Measurements from ENCODE around the gene SMIM45.

The SMIM45 gene

DNA sequence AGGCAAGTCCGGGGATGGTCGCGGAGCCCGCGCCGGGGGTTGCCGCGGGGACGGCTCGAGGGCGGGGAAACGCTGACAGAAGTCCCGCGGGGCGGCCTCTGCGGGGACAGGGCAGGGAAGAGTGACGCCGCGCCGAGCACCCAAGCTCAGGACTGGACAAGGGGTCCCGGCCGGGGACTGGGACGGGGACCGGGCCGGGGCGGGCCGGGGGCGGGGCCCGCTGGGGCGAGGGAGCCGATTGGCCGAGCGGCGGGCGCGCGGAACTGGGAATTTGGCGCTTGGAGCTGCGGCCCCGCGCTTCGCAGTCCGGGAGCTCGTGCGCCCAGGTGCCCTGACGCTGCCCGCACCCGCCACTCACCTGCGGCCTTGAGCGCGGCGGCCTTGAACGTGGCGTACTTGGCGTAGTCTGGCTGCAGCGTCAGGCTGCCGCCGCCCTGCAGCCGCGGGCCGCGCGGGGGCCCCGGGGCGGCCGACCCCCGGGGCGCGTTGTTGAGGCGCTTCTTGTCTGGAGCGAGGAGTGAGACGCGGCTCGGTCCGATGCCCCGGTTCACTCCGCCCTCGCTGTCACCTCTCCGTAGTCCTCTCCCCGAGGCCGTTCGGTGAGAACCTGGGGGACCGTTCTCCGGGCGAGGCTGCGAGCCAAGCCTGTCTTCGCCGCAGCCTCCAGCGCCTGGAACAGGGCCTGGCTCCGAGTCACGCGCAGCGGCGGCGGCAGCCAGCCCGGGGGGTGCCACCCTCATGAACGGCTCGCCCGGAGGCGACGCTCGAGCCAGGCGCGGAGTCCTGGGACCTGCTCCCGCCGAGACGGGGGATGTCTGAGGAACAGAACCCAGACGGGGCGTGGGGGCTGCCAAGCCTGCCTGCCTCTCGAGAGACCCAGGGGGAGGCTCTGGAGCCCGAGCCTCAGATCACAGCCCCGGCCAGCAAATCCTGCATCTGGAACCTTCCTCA lies 41.6 kb upstream of the SMIM45 start:
- TF ChIP-seq EP300 (IDR thresholded peaks at IDR 0.05) (no peak), POLR2A (IDR thresholded peaks at IDR 0.05) (no peak)
- TF ChIP-seq, protein P1, sequence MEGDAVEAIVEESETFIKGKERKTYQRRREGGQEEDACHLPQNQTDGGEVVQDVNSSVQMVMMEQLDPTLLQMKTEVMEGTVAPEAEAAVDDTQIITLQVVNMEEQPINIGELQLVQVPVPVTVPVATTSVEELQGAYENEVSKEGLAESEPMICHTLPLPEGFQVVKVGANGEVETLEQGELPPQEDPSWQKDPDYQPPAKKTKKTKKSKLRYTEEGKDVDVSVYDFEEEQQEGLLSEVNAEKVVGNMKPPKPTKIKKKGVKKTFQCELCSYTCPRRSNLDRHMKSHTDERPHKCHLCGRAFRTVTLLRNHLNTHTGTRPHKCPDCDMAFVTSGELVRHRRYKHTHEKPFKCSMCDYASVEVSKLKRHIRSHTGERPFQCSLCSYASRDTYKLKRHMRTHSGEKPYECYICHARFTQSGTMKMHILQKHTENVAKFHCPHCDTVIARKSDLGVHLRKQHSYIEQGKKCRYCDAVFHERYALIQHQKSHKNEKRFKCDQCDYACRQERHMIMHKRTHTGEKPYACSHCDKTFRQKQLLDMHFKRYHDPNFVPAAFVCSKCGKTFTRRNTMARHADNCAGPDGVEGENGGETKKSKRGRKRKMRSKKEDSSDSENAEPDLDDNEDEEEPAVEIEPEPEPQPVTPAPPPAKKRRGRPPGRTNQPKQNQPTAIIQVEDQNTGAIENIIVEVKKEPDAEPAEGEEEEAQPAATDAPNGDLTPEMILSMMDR (IDR thresholded peaks at IDR 0.05): no peak
- WGBS, 3 donors: 1% methylated on average over 37 to 112 of the region's 112 CpGs
- Histone ChIP-seq H3K4me1 (ENCODE audit: insufficient read depth) (peaks cover 9% of the 10 kb centered on the region), H3K36me3 (no peaks in the 10 kb centered on the region), H3K4me3 (peak overlapping the region; percentile 13), H3K27me3 (peaks cover 3% of the 10 kb centered on the region), H3K27ac (no peak overlapping the region), H3K9me3 (no peaks in the 10 kb centered on the region)
- DNase-seq: peak in 2 of 5 donors; percentile 54 to 66
- intact Hi-C loops (cut with DNase I): no loop called here

DNA sequence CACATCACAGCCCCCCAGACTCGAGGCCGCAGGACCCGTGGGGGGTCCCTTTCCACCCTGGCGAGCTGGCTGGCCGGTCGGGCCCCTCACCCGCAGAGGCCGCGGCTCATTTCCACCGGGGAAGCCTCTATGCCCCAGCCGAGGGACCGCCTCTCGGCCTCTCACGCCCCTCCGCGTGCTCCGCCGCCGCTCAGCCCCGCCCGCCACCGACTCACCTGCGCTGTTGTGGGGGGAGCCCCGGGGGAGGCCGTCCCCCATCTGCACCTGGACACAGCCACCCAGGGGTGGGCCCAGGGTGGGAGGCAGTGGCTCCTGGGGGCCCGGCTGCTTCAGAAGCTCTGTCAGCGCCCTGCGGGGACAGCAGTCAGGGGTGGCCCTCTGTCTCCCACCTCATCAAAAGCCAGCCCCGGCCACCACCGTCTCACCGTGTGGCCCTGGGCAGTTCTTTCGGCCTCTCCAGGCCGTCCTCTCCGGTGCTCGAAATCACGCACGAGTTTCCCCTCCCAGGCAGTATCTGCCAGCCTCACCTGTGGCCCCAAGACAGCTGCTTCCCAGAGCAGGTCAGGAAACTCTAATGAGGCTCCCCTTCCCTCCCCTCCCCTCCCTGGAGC lies 40.8 kb upstream of the SMIM45 start:
- TF ChIP-seq EP300 (IDR thresholded peaks at IDR 0.05): no peak
- TF ChIP-seq POLR2A (IDR thresholded peaks at IDR 0.05): no peak
- TF ChIP-seq, protein P1 (IDR thresholded peaks at IDR 0.05): no peak
- intact Hi-C loops (cut with DNase I): no loop called here
- peaks cover 9% of the 10 kb centered on the region for H3K4me1 ChIP-seq (ENCODE audit: insufficient read depth)
- H3K4me3 ChIP-seq: no peak overlapping the region
- H3K9me3 ChIP-seq: no peaks in the 10 kb centered on the region
- H3K27me3 ChIP-seq: peaks cover 6% of the 10 kb centered on the region
- no peaks in the 10 kb centered on the region for H3K36me3 ChIP-seq
- peak overlapping the region in 1 of 2 donors; percentile 6 for H3K27ac ChIP-seq
- no peak for DNase-seq
- 6 to 15% (median 8%) methylated on average over 14 to 37 of the region's 37 CpGs for WGBS, 3 donors

DNA sequence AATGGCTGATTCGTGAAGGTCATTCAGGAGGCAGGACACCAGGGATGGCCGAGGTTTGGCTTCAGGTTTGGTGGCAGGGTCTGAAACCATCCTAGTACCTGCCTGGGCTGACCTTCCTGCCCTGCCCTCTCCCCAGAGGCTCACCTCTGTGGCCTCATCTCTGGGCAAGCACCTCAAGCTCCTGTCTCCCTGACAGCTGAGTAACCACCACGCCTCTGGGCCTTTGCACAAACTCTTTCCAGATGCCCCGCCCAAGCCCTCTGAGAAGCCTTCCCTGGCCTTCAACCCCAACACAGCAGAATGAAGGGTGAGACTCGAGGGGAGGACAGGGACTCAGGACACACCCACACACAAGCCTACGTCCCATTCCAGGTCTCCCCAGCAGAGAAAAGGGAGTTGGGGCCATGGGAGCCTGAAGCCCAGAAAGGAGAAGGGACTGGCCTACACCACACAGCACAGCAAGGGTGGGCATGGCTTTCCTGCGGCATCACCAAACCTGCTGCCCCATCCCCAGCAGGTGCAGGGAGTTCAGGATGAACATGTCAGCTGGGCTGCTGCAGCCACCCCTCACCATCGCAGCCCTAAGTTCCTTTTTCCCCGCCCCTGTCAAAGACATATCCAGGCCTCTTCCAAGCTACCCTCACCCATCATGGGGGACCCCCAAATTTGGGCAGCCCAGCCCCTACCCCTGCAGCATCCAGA lies 39.5 kb upstream of the SMIM45 start:
- DNase-seq: no peak
- 61 to 67% (median 65%) methylated on average over 9 of the region's 9 CpGs for WGBS, 3 donors
- H3K4me3 ChIP-seq: no peak overlapping the region
- TF ChIP-seq, protein P1 (IDR thresholded peaks at IDR 0.05): no peak
- TF ChIP-seq POLR2A (IDR thresholded peaks at IDR 0.05) (no peak), EP300 (IDR thresholded peaks at IDR 0.05) (no peak)
- intact Hi-C loops (cut with DNase I): no loop called here
- H3K36me3 ChIP-seq: no peaks in the 10 kb centered on the region
- H3K27me3 ChIP-seq: peaks cover 6% of the 10 kb centered on the region
- no peak overlapping the region for H3K27ac ChIP-seq
- H3K9me3 ChIP-seq: no peaks in the 10 kb centered on the region
- peaks cover 9% of the 10 kb centered on the region for H3K4me1 ChIP-seq (ENCODE audit: insufficient read depth)

DNA sequence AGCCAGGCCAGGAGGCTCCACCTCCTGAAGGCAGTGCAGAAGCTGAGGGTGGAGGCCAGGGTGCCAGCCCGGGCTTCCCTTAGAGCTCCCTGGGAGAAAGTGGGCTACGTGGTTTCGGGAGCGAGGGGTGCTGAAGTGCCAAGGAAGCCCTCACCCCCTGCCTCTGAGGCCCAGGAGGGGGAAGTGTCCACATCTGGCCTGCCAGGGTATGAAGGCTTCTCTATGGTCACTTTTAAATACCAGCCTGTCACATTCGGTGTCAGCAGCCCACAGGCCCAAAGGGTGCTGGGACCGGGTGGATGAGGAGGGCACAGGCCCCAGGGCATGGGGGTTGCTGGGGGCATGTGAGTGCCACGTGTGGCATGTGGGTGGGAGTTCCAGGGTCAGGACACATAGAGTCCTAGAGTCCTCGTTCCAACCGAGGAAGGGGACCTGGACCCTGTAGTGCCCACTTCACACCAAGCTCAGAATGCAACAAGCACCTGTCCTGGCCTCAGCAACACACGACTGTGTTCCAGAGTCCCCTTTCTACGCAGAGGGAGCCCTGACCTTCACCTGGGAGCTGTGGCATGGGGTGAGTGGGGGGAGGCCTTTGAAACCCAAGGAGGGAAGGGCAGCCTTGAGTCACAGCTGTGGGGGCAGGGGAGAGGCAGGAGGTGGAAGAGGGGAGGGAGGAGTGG lies 38.8 kb upstream of the SMIM45 start:
- intact Hi-C loops (cut with DNase I): no loop called here

More for the DNA sequence above, 38.8 kb upstream of the SMIM45 start:
- no peak overlapping the region for H3K4me3 ChIP-seq
- TF ChIP-seq POLR2A (IDR thresholded peaks at IDR 0.05) (no peak), EP300 (IDR thresholded peaks at IDR 0.05) (no peak)
- TF ChIP-seq, protein P1 (IDR thresholded peaks at IDR 0.05): no peak
- no peak for DNase-seq
- no peak overlapping the region for H3K27ac ChIP-seq
- WGBS, 3 donors: 55 to 56% (median 56%) methylated on average over 11 of the region's 11 CpGs
- no peaks in the 10 kb centered on the region for H3K9me3 ChIP-seq
- peaks cover 6% of the 10 kb centered on the region for H3K27me3 ChIP-seq
- H3K4me1 ChIP-seq (ENCODE audit: insufficient read depth): peaks cover 9% of the 10 kb centered on the region
- H3K36me3 ChIP-seq: no peaks in the 10 kb centered on the region

Data from ovary (tissue), 7 donors.